Measurements from ENCODE around the gene INS.

DNA sequence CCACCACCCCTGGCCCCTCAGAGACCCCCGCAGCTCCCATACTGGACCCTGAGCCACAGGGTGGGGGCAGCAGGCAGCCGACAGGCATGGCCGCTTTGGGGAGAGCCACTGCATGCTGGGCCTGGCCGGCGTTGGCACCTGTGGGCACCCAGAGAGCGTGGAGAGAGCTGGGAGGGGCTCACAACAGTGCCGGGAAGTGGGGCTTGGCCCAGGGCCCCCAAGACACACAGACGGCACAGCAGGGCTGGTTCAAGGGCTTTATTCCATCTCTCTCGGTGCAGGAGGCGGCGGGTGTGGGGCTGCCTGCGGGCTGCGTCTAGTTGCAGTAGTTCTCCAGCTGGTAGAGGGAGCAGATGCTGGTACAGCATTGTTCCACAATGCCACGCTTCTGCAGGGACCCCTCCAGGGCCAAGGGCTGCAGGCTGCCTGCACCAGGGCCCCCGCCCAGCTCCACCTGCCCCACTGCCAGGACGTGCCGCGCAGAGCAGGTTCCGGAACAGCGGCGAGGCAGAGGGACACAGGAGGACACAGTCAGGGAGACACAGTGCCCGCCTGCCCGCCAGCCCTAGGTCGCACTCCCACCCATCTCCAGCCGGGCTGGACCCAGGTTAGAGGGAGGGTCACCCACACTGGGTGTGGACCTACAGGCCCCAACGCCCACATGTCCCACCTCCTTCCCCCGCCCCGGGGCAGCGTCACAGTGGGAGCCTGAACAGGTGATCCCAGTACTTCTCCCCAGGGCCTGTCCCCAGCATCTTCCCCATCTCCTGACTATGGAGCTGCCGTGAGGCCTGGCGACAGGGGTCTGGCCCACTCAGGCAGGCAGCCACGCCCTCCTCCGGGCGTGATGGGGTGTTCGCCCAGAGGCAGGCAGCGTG, 1.2 kb downstream of the INS start:
- TF ChIP-seq, protein P1, sequence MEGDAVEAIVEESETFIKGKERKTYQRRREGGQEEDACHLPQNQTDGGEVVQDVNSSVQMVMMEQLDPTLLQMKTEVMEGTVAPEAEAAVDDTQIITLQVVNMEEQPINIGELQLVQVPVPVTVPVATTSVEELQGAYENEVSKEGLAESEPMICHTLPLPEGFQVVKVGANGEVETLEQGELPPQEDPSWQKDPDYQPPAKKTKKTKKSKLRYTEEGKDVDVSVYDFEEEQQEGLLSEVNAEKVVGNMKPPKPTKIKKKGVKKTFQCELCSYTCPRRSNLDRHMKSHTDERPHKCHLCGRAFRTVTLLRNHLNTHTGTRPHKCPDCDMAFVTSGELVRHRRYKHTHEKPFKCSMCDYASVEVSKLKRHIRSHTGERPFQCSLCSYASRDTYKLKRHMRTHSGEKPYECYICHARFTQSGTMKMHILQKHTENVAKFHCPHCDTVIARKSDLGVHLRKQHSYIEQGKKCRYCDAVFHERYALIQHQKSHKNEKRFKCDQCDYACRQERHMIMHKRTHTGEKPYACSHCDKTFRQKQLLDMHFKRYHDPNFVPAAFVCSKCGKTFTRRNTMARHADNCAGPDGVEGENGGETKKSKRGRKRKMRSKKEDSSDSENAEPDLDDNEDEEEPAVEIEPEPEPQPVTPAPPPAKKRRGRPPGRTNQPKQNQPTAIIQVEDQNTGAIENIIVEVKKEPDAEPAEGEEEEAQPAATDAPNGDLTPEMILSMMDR (IDR thresholded peaks at IDR 0.05; ENCODE audit: insufficient read depth, low read length, poor library complexity, severe bottlenecking): no peak
- TF ChIP-seq EZH2phosphoT487 (conservative IDR thresholded peaks at IDR 0.05; ENCODE audit: low read length): no peak

All from SU-DHL-6 (cell line).